ENCODE data around the gene CNPPD1. TPM values are rescaled to one million over a fixed set of nuclear protein-coding genes. Genes with fewer than 3 reads are reported as not detected.

CNPPD1 gene
- 40.2 to 52.2 TPM (median 49.6 TPM) in 5 replicates for total RNA-seq (2022; extraction: Qiagen RNA extraction)

GRCh38 chr2:219176818-219177551 lies at the start of gene CNPPD1:
TSS of gene CNPPD1 (minus strand) at chr2:219176925. CDS start at chr2:219176828, 97 bp downstream.

DNA sequence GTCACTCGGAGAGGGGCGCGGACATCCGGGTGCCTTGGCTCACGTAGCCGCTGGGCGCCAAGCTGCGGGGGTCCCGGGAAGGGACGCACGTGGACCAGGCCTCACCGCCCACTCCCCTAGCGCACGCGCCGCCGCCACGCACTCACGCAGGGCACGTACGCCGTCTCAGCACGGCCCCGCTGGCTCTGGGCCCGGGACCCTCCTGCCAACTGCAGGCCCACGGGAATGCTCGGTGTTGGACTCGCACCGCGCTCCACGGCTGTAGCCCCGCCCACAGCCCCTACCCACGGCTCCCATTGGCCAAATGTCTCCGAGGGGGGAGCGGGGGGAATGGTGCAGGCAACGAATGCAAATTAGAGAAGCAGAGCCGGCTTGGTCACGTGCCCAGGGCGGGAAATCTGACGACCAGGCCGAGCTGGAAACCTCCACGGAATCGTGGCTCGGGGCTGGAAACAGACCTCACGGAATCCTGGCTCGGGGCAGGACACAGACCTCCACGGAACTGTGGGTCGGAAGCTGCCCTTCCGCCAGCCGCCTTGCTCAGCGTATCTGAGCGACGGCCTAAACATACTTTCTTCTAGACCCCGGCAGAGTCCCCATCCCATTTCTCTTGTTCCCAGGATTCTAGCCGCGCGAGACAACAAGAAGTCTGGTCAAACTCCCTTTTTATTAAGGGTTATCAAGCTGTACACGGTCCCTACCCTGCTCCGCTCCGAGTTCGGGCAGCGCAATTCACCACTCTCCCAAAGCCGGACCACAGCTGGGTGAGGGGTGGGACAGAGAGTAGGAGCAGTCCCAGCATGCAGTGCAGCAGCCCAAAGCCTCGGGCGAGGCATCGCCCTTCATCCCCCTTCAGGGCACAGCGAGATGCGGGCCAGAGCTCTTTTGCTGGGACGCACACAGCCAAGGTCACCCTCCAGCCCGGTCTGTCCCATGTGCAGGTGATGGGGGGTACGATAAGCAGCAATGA lies 42.3 kb upstream of the CNPPD1 start, which contains the start of gene ABCB6:
ABCB6 (minus strand) TSS at position 227 of the 970 bp plus-strand sequence. CDS start 285 bp downstream, outside the sequence.

GRCh38 chr2:219206328-219207133 lies 29.8 kb upstream of the CNPPD1 start, which contains the start of gene ZFAND2B:
TSS of gene ZFAND2B (plus strand) at chr2:219206782. CDS start at chr2:219206988, 206 bp downstream.

GRCh38 chr2:219177552-219178376 lies 1.0 kb upstream of the CNPPD1 start, which contains the start of gene RETREG2:
TSS of gene RETREG2 (plus strand) at chr2:219178275. CDS start at chr2:219178353, 78 bp downstream.

GRCh38 chr2:219169930-219170654 lies 6.6 kb downstream of the CNPPD1 start, which contains the start of gene SLC23A3:
TSS of gene SLC23A3 (minus strand) at chr2:219170029. CDS start at chr2:219169984, 45 bp downstream.

DNA sequence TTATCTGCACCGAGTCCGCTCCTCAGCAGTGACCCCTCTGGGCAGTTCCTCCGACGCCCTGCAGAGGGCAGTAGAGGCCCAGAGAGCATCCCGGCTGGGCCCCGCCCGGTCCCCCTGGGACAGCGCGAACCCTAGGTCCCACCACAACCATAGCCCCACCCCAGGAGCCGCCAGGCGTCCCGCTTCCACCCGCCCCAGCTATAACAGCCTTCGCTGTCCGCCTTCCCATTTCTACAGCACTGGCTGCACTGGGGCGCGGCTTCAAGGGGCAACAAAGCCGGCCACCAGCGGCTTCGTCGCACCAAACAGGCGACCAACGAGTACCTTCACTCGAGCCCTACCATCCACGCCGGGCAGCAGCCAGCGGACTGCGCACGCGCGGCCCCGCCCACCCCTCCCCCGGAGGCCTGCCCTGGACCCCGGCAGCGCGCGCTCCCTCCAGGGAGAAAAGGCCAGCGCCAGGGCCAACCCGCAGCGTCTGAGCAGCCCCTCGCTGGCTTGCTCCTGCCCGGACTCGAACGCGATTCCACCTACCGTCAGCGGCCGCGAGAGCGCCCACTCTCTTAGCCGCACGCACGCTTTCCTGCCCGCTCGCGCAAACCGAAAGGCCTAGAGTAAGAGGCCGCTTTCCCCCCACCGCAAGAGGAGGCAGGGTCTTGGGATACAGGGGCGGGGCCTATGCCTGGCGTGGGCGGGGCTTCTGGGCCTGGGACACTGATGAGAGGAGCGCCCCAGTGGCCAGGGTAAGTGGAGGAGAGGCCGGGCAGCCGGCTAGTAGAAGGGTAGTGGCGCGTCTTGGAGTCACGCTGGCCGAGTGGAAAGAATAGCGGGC lies 16.3 kb downstream of the CNPPD1 start, which contains the start of gene NHEJ1:
NHEJ1 (minus strand) TSS at position 630 of the 832 bp plus-strand sequence. CDS start 2,453 bp downstream, outside the sequence.

Other genes with a start within 250 kb of the CNPPD1 start
- 1.6 to 3.0 TPM (median 2.4 TPM) in 5 replicates for gene CDK5R2, start 217.3 kb downstream of the CNPPD1 start, total RNA-seq (2022; extraction: Qiagen RNA extraction)
- gene FEV, start 191.7 kb downstream of the CNPPD1 start, total RNA-seq (2022; extraction: Qiagen RNA extraction): not detected in 5 replicates
- not detected in 5 replicates for gene CRYBA2, start 183.5 kb downstream of the CNPPD1 start, total RNA-seq (2022; extraction: Qiagen RNA extraction)
- gene CFAP65, start 135.4 kb downstream of the CNPPD1 start, total RNA-seq (2022; extraction: Qiagen RNA extraction): 0.15 to 0.24 TPM (median 0.20 TPM) in 5 replicates
- gene IHH, start 116.0 kb downstream of the CNPPD1 start, total RNA-seq (2022; extraction: Qiagen RNA extraction): 0.13 to 0.25 TPM (median 0.21 TPM) in 4 of 5 replicates, not detected in the other
- 13.7 to 15.4 TPM (median 14.9 TPM) in 5 replicates for gene NHEJ1, start 16.1 kb downstream of the CNPPD1 start, total RNA-seq (2022; extraction: Qiagen RNA extraction)
- 0.47 to 1.0 TPM (median 0.72 TPM) in 5 replicates for gene SLC23A3, start 6.9 kb downstream of the CNPPD1 start, total RNA-seq (2022; extraction: Qiagen RNA extraction)
- gene RETREG2, start 1.4 kb upstream of the CNPPD1 start, total RNA-seq (2022; extraction: Qiagen RNA extraction): 63.1 to 89.7 TPM (median 87.7 TPM) in 5 replicates
- 16.4 to 23.8 TPM (median 22.1 TPM) in 5 replicates for gene ZFAND2B, start 29.9 kb upstream of the CNPPD1 start, total RNA-seq (2022; extraction: Qiagen RNA extraction)
- gene ABCB6, start 42.0 kb upstream of the CNPPD1 start, total RNA-seq (2022; extraction: Qiagen RNA extraction): 23.5 to 36.0 TPM (median 33.7 TPM) in 5 replicates
- 44.9 to 51.0 TPM (median 49.9 TPM) in 5 replicates for gene ATG9A, start 52.7 kb upstream of the CNPPD1 start, total RNA-seq (2022; extraction: Qiagen RNA extraction)
- 14.4 to 23.5 TPM (median 20.3 TPM) in 5 replicates for gene ANKZF1, start 52.9 kb upstream of the CNPPD1 start, total RNA-seq (2022; extraction: Qiagen RNA extraction)
- 5.1 to 7.2 TPM (median 7.0 TPM) in 5 replicates for gene GLB1L, start 68.5 kb upstream of the CNPPD1 start, total RNA-seq (2022; extraction: Qiagen RNA extraction)
- 28.6 to 30.9 TPM (median 30.0 TPM) in 5 replicates for gene STK16, start 68.6 kb upstream of the CNPPD1 start, total RNA-seq (2022; extraction: Qiagen RNA extraction)
- gene TUBA4B, start 76.3 kb upstream of the CNPPD1 start, total RNA-seq (2022; extraction: Qiagen RNA extraction): 0.30 to 0.56 TPM (median 0.37 TPM) in 5 replicates
- 338 to 483 TPM (median 379 TPM) in 5 replicates for gene TUBA4A, start 77.0 kb upstream of the CNPPD1 start, total RNA-seq (2022; extraction: Qiagen RNA extraction)
- 37.4 to 57.4 TPM (median 53.6 TPM) in 5 replicates for gene DNAJB2, start 102.4 kb upstream of the CNPPD1 start, total RNA-seq (2022; extraction: Qiagen RNA extraction)
- 1.1 to 1.9 TPM (median 1.6 TPM) in 5 replicates for gene PTPRN, start 132.5 kb upstream of the CNPPD1 start, total RNA-seq (2022; extraction: Qiagen RNA extraction)
- gene RESP18, start 155.8 kb upstream of the CNPPD1 start, total RNA-seq (2022; extraction: Qiagen RNA extraction): not detected in 5 replicates
- 47.8 to 67.2 TPM (median 61.9 TPM) in 5 replicates for gene DNPEP, start 211.0 kb upstream of the CNPPD1 start, total RNA-seq (2022; extraction: Qiagen RNA extraction)
- gene DES, start 241.5 kb upstream of the CNPPD1 start, total RNA-seq (2022; extraction: Qiagen RNA extraction): 0.05 to 0.20 TPM (median 0.08 TPM) in 4 of 5 replicates, not detected in the other